Neuron (in vitro differentiated cells): ENCODE measurements around the gene INHBA.

ENCODE experiments used
- H2AFZ ChIP-seq: one replicate; pipeline ENCODE4 v1.6.1; 2013; ENCODE audit warnings: low read depth, mild to moderate bottlenecking, inconsistent platforms, low read length, moderate library complexity
- H3K27me3 ChIP-seq: one replicate; pipeline ENCODE4 v1.6.1; 2013; ENCODE audit warnings: low read length; ENCODE audit not compliant: insufficient read depth
- H3K36me3 ChIP-seq: one replicate; pipeline ENCODE4 v1.6.1; 2013; ENCODE audit warnings: low read length; ENCODE audit not compliant: insufficient read depth
- H3K4me1 ChIP-seq: one replicate; pipeline ENCODE4 v1.6.1; 2013; ENCODE audit warnings: low read length; ENCODE audit not compliant: insufficient read depth
- H3K4me3 ChIP-seq: 2 replicates; pipeline ENCODE4 v1.5.1; 2013; ENCODE audit warnings: mild to moderate bottlenecking, low read length, moderate library complexity
- H3K9me3 ChIP-seq: one replicate; pipeline ENCODE4 v1.6.1; 2013; ENCODE audit warnings: low read length

The INHBA gene

DNA sequence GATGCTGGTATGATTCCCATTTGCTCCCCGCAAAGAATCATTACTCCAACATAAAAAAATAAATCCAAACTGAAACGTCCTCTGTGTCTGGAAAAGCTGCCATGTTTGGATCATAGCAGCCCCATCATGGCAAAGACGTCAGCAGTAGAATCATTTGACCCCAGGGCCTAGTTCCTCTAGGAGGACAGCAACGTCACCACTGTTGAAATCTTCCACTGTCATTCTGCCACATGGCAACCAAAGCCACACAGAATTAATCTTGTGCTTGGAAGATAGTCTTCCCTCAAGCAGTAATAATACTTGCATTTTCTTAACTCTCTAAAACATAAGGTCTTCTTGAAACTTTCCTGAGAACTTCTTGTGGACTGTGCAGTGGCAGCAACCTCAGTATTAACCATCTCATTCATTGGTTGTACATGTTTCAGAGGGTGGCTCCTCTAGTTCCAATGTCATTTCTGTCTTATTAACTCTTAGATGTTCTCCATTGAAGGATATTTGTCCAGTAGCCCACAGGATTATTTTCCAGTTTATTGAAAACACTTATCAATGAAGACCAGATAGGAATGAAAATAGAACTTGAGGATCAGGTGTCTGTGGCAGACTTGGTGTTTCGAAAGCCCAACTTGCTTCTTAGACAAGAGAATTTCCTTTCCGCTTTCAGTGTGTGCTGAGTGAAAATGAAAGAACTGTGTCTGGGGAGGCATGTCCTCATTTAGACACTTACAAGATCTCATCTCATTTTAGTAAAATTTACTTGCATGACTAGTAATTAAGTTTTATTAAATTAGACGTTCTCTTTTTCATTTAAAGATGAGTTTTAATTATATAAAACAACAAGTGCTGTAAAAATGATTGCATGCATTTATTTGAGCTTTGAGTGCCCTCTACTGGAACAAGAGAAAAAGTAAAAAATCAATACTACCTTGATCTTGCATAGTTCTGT lies 28.9 kb upstream of the INHBA start:
- H3K4me3 ChIP-seq: no peak overlapping the region
- H3K4me1 ChIP-seq: no peaks in the 10 kb centered on the region
- H2AFZ ChIP-seq: no peak overlapping the region
- H3K9me3 ChIP-seq: no peaks in the 10 kb centered on the region
- no peaks in the 10 kb centered on the region for H3K36me3 ChIP-seq
- no peaks in the 10 kb centered on the region for H3K27me3 ChIP-seq

DNA sequence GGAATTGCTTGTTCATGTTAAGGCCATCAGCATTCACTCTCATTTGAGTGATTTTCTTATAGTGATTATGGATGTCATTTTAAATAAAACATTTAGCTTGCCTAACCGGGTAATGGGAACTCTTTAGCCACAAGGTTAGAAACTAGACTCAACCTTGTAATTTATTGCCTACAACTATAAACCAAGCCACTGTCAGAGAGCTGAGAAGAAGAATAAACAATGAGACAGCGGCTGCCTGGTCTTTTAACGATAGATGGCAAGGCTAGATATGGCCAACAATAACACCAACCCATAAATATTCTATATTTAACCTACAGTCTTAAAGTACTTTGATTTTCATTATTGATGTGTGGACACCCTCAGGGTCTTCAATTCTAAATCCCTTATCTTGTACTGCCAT lies 27.8 kb upstream of the INHBA start:
- Histone ChIP-seq H3K4me3 (no peak overlapping the region), H2AFZ (no peak overlapping the region), H3K9me3 (no peaks in the 10 kb centered on the region), H3K4me1 (peaks cover 3% of the 10 kb centered on the region), H3K36me3 (no peaks in the 10 kb centered on the region), H3K27me3 (no peaks in the 10 kb centered on the region)

DNA sequence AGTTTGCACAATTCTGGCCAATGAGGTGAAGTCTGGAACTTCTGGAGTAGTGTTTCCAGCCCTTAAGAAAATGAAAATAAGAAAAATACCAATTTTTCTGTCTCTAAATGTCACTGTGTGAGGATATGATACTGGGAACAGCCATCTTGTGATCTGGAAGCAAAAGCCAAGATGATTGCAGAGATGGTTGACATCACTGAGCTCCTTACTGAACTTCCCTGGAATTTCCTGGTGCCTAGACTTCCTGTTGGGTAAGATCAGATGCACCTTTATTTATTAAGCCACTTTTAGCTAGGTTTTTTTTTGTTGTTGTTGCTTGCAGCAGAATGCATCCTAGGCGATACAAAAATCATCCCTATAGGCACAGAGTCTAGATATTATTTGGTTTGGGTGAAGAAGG lies 27.3 kb upstream of the INHBA start:
- H3K4me1 ChIP-seq: peaks cover 3% of the 10 kb centered on the region
- no peak overlapping the region for H3K4me3 ChIP-seq
- H3K36me3 ChIP-seq: no peaks in the 10 kb centered on the region
- H3K9me3 ChIP-seq: no peaks in the 10 kb centered on the region
- H2AFZ ChIP-seq: no peak overlapping the region
- no peaks in the 10 kb centered on the region for H3K27me3 ChIP-seq

DNA sequence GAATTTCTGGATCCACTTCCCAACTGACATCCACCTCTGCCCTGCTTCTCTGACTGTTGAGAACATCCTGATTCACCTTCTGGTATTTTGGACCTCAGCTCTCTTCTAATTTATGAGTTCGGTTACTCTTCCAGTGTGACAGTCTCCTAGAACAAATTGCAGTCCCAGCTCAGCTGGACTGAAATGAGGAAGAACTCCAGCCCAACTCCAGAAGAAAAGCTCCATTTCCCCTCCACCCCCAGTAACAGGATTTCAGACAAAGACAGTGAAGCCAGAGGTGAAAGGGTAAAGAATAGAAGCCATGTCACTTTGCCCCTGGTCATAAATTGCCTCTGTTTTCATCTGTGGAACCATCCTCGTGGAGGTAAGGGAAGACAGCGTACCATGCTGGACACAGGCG lies 26.2 kb upstream of the INHBA start:
- no peaks in the 10 kb centered on the region for H3K9me3 ChIP-seq
- H3K36me3 ChIP-seq: no peaks in the 10 kb centered on the region
- H3K27me3 ChIP-seq: no peaks in the 10 kb centered on the region
- no peak overlapping the region for H3K4me3 ChIP-seq
- H2AFZ ChIP-seq: no peak overlapping the region
- H3K4me1 ChIP-seq: peaks cover 3% of the 10 kb centered on the region

DNA sequence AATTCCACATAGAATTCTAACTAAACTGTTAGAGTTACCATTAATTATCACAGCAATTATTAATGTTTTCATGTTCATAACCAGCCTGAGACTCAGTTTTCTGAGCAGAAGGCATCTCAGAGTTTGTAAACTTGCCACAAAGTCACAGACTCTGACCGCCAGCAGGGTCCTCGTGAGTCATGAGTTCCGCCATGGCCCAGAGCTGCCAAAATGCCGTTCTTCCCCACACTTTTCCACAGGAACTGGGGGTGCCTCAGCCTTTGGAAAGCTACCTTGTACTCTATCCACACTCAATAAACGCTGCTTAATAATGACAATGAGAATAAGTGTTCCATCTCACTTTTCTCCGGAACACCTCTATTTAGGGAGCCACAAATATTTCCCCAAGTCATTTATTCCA lies 22.1 kb upstream of the INHBA start:
- H3K9me3 ChIP-seq: no peaks in the 10 kb centered on the region
- H3K36me3 ChIP-seq: no peaks in the 10 kb centered on the region
- H3K4me3 ChIP-seq: no peak overlapping the region
- H3K4me1 ChIP-seq: peaks cover 3% of the 10 kb centered on the region
- no peak overlapping the region for H2AFZ ChIP-seq
- H3K27me3 ChIP-seq: peaks cover 2% of the 10 kb centered on the region

DNA sequence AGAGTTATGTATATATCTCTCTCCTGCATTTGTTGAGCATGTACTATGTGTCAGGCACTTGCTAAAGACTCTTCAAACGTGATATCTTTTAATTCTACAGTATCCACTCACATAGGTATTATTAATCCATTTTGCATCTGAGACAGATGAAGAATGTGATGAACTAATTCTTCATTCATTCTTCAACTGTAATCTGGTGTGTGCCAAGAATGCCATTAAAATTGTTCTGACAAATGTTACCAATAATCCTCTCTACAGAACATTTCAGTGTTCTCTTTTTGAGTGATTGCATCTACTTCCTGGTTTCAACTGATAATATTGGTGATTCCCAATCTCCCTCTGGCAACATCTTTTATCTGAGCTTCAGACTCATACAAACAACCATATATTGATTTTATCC lies 18.0 kb upstream of the INHBA start:
- peaks cover 1% of the 10 kb centered on the region for H3K4me1 ChIP-seq
- H2AFZ ChIP-seq: no peak overlapping the region
- no peaks in the 10 kb centered on the region for H3K9me3 ChIP-seq
- H3K27me3 ChIP-seq: peaks cover 2% of the 10 kb centered on the region
- no peak overlapping the region for H3K4me3 ChIP-seq
- no peaks in the 10 kb centered on the region for H3K36me3 ChIP-seq

DNA sequence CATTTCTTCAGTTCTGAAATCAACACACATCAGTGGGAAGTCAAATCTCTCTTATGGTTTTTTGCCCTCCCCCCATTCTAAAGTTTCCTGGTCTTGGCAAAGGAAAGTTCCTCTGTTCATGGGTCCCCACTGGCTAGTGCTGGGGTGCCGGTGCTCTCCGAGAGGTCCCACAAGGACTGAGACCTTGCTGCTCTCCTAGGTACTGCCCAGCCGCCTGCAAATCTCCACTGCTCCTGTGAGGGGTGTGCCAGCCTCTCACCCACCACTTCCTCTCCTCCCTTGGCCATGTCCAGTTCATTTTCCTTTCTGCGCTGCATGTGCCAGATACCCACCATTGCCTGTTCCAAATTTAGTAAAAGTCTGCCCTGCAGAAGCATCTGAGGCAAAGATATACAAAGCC lies 17.2 kb upstream of the INHBA start:
- no peaks in the 10 kb centered on the region for H3K4me1 ChIP-seq
- peaks cover 2% of the 10 kb centered on the region for H3K27me3 ChIP-seq
- no peaks in the 10 kb centered on the region for H3K9me3 ChIP-seq
- no peak overlapping the region for H2AFZ ChIP-seq
- no peaks in the 10 kb centered on the region for H3K36me3 ChIP-seq
- H3K4me3 ChIP-seq: no peak overlapping the region

DNA sequence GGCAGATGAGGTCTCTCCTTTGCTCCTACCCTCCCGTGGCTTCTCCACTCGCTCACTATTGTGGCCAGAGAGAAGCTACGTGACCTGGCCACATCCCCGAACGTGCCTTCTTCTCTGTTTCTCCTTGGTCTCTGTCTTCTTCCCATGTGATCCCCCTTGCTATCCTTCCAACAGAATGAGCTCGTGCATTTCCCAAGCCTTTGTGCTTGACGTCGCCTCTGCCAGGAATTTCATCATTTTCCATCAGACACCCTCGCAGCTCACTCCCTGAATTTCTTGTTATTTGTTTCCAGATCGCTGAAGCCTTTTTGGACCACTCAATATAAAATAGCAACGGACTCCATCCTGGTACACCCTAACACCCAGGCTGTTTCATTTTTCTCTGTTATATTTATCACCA lies 13.8 kb upstream of the INHBA start:
- H3K4me1 ChIP-seq: no peaks in the 10 kb centered on the region
- peaks cover 2% of the 10 kb centered on the region for H3K27me3 ChIP-seq
- no peaks in the 10 kb centered on the region for H3K36me3 ChIP-seq
- no peak overlapping the region for H3K4me3 ChIP-seq
- H2AFZ ChIP-seq: no peak overlapping the region
- no peaks in the 10 kb centered on the region for H3K9me3 ChIP-seq

DNA sequence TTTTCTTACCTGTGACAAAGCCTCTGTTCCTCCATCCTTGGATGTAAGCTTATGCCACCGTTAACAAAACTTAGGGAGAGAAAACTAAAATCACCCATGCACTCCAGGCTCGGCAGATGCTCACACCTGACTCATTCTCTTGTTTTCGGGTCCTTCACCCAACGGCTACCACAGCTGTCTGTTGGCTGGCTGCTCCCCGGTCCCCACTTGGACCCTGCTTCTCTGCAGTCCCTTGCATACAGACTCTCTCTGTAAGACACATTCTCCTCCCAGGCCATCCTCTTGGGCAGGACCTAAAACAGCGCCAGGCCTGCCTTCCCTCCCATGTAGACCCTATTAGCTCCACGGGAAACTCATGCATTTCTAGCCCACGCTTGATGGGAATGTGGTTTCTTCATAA lies 12.1 kb upstream of the INHBA start:
- Histone ChIP-seq H3K36me3 (no peaks in the 10 kb centered on the region), H3K27me3 (no peaks in the 10 kb centered on the region), H3K9me3 (no peaks in the 10 kb centered on the region), H3K4me3 (no peak overlapping the region), H2AFZ (no peak overlapping the region), H3K4me1 (no peaks in the 10 kb centered on the region)

DNA sequence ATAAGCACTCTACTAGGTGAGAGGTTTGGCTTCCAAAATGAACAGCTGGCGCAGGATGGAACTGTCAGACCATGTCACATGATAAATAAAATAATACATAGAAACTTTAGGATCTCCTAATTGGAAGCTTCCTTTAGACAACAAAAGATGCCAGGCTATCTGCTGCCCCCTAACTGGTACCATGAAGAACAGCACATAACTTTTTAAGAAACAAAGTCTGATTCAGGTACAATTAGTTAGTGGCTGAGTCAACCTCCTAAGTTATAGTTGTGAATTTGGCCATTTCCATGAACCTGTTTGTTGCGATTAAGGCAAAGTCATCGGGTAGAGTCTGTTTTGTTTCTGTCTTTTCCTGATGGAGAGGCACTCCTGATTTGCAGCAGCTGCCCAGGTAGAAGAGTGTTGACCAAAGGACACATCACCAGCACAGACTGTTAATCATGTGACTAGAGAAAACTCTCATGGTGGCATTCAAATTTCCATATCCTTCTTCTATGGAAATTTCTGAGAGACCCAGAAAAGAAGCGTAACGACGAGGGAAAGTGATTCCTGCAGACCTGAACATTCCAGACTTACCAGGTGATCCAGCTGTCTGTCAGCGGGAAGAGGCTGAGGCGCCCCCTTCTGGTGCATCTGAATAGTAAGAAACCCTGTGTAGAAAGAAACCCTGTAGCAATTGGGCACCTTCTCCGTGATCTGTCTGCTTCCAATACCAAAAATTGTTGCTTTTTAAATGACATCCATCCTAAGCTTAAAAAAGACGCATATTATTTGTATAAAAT lies 8.6 kb upstream of the INHBA start:
- Histone ChIP-seq H3K27me3 (no peaks in the 10 kb centered on the region), H2AFZ (no peak overlapping the region), H3K4me3 (no peak overlapping the region), H3K9me3 (no peaks in the 10 kb centered on the region), H3K4me1 (peaks cover 4% of the 10 kb centered on the region), H3K36me3 (no peaks in the 10 kb centered on the region)

DNA sequence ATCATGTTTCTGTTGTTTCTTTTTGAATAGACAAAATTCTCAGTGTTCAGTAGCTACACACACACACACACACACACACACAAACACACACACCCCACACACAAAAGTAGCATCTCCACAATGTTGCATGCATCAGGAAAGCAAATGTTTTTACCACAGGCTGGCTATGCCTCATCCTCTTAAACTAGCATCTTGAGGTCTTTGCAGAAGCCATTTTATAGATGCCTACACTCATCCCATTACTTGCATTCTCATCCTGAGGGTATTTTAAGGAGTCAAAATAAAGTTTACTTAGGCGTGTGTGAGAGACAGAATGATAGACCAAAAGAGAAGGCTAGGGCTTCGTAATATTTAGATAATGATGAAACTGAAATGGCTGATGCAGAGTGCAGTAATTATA lies 7.9 kb upstream of the INHBA start:
- H3K4me3 ChIP-seq: no peak overlapping the region
- no peaks in the 10 kb centered on the region for H3K27me3 ChIP-seq
- peaks cover 10% of the 10 kb centered on the region for H3K4me1 ChIP-seq
- no peak overlapping the region for H2AFZ ChIP-seq
- no peaks in the 10 kb centered on the region for H3K9me3 ChIP-seq
- H3K36me3 ChIP-seq: no peaks in the 10 kb centered on the region

DNA sequence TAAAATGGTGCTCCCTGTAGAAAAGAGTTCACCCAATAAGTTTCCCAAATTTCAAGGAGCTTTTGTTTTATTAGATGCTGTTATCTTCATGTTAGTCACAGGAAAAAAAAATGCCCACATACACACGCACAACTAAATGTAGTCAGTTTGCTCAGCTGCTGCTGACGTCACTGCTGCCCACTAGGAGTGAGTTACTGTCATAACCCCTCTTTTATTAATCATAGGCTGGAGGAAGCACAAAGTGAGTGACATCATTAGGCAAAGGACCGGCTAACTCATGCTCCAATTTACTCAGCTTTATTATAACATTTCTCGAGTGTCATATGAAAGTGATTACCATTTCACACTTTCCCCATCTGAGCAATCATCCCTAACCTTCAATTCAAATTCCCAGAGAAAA lies 6.7 kb upstream of the INHBA start:
- H3K27me3 ChIP-seq: no peaks in the 10 kb centered on the region
- no peak overlapping the region for H3K4me3 ChIP-seq
- H3K4me1 ChIP-seq: peaks cover 16% of the 10 kb centered on the region

DNA sequence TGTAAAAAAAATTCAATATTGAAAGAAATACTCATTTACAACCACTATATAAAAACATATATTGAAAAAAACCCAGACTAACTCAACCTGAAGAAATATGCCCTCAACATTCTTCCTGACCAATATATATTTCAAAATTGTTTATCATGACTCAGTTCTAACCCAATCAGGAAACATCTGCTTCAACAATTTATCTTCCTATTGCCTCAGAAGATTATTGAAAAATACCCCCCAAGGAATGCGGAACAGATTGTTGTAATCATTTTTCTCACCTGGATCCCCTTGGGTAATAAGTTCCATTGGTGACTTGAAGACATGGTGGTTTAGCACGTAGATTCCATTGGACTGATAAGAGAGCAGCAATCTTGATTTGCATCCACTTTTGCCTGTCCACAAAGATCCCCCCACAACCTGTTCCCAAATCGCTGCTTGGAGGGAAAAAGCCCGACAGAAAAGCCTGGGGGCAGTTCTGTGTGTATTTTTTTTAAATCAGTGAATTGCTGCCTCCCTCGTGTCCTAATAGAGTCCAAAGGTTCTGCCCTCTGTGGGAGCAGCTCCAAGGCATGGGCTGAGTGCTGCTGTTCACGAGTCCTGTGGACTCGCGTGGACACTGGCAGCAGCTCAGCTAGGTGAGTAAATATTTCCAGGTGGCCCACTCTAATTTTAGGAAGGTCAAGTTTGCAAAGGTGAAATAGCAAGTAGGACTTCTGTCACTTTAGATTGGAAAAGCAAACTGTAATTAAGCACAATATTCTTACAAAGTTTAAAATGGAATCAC lies 5.9 kb upstream of the INHBA start:
- H3K36me3 ChIP-seq: no peaks in the 10 kb centered on the region
- no peak overlapping the region for H3K4me3 ChIP-seq
- no peak overlapping the region for H2AFZ ChIP-seq
- H3K9me3 ChIP-seq: no peaks in the 10 kb centered on the region
- H3K27me3 ChIP-seq: no peaks in the 10 kb centered on the region
- H3K4me1 ChIP-seq: peaks cover 24% of the 10 kb centered on the region

More for the DNA sequence above, 6.7 kb upstream of the INHBA start:
- Histone ChIP-seq H2AFZ (no peak overlapping the region), H3K36me3 (no peaks in the 10 kb centered on the region), H3K9me3 (no peaks in the 10 kb centered on the region)
